H9 (cell line): ENCODE data around the gene YIPF6. TPM values are rescaled to one million over a fixed set of nuclear protein-coding genes. Genes with fewer than 3 reads are reported as not detected.

Experiments used
- DNase-seq: peaks from one replicate; pipeline ENCODE4 v3.0.0-alpha.2; 2017
- H2AFZ ChIP-seq: one replicate; pipeline ENCODE4 v1.6.1; 2013; ENCODE audit warnings: mild to moderate bottlenecking, low read length, control low read depth, moderate library complexity
- H2AK5ac ChIP-seq: 2 replicates; pipeline ENCODE4 v1.6.1; 2013; ENCODE audit warnings: low read length, control low read depth, mixed read lengths; ENCODE audit not compliant: insufficient read length
- H2BK120ac ChIP-seq: one replicate; pipeline ENCODE4 v1.6.1; 2013; ENCODE audit warnings: low read depth, mild to moderate bottlenecking, low read length, control low read depth, inconsistent platforms; ENCODE audit not compliant: poor library complexity, severe bottlenecking
- H2BK12ac ChIP-seq: 2 replicates; pipeline ENCODE4 v1.6.1; 2013; ENCODE audit warnings: low read length, control low read depth, mixed read lengths, low read depth; ENCODE audit not compliant: insufficient read length
- H2BK15ac ChIP-seq: 2 replicates; pipeline ENCODE4 v1.6.1; 2013; ENCODE audit warnings: low read depth, low read length, control low read depth
- H2BK20ac ChIP-seq: one replicate; pipeline ENCODE4 v1.6.1; 2013; ENCODE audit warnings: low read depth, mild to moderate bottlenecking, low read length, control low read depth, inconsistent platforms; ENCODE audit not compliant: poor library complexity, severe bottlenecking
- H2BK5ac ChIP-seq: 2 replicates; pipeline ENCODE4 v1.6.1; 2013; ENCODE audit warnings: low read length, control low read depth, mixed read lengths; ENCODE audit not compliant: insufficient read length
- H3K14ac ChIP-seq: 2 replicates; pipeline ENCODE4 v1.6.1; 2013; ENCODE audit warnings: low read length, control low read depth; ENCODE audit not compliant: insufficient read depth
- H3K18ac ChIP-seq: 2 replicates; pipeline ENCODE4 v1.6.1; 2013; ENCODE audit warnings: low read depth, mild to moderate bottlenecking, mixed read lengths, low read length, control low read depth; ENCODE audit not compliant: insufficient read length
- H3K23ac ChIP-seq: 2 replicates; pipeline ENCODE4 v1.6.1; 2013; ENCODE audit warnings: low read length, control low read depth, mixed read lengths, low read depth; ENCODE audit not compliant: insufficient read length
- H3K23me2 ChIP-seq: 2 replicates; pipeline ENCODE4 v1.6.1; 2013; ENCODE audit warnings: low read depth, mild to moderate bottlenecking, mixed read lengths, low read length, control low read depth; ENCODE audit not compliant: insufficient read length, poor library complexity, severe bottlenecking
- H3K27ac ChIP-seq: 2 replicates; pipeline ENCODE4 v1.5.1; 2013; ENCODE audit warnings: low read length, control low read depth, mixed read lengths, low read depth; ENCODE audit not compliant: insufficient read length
- H3K27me3 ChIP-seq: 2 replicates; pipeline ENCODE4 v1.6.1; 2013; ENCODE audit warnings: low read length, control low read depth, inconsistent platforms; ENCODE audit not compliant: insufficient read depth
- H3K4ac ChIP-seq: 2 replicates; pipeline ENCODE4 v1.6.1; 2013; ENCODE audit warnings: low read depth, mild to moderate bottlenecking, control low read depth, inconsistent platforms, low read length, moderate library complexity
- H3K4me1 ChIP-seq: 2 replicates; pipeline ENCODE4 v1.6.1; 2013; ENCODE audit warnings: low read length, control low read depth, inconsistent platforms; ENCODE audit not compliant: insufficient read depth
- H3K4me2 ChIP-seq: 2 replicates; pipeline ENCODE4 v1.6.1; 2013; ENCODE audit warnings: low read length, control low read depth, mixed read lengths; ENCODE audit not compliant: insufficient read length, insufficient read depth
- H3K56ac ChIP-seq: 2 replicates; pipeline ENCODE4 v1.6.1; 2013; ENCODE audit warnings: low read depth, mild to moderate bottlenecking, mixed read lengths, low read length, control low read depth; ENCODE audit not compliant: insufficient read length
- H3K79me1 ChIP-seq: 2 replicates; pipeline ENCODE4 v1.6.1; 2013; ENCODE audit warnings: low read depth, mild to moderate bottlenecking, moderate library complexity, low read length, control low read depth, inconsistent platforms; ENCODE audit not compliant: insufficient read depth, poor library complexity, severe bottlenecking
- H3K79me2 ChIP-seq: 2 replicates; pipeline ENCODE4 v1.6.1; 2013; ENCODE audit warnings: low read length, control low read depth, inconsistent platforms; ENCODE audit not compliant: insufficient read depth
- H3K9ac ChIP-seq: 2 replicates; pipeline ENCODE4 v1.6.1; 2013; ENCODE audit warnings: low read length, control low read depth, mixed read lengths; ENCODE audit not compliant: insufficient read length; ENCODE audit errors: extremely low read depth
- H3K9me3 ChIP-seq: one replicate; pipeline ENCODE4 v1.6.1; 2013; ENCODE audit warnings: low read depth, low read length, inconsistent platforms; ENCODE audit not compliant: control insufficient read depth
- H3T11ph ChIP-seq: one replicate; pipeline ENCODE4 v1.6.1; 2013; ENCODE audit warnings: mild to moderate bottlenecking, low read length, control low read depth, inconsistent platforms
- H4K20me1 ChIP-seq: one replicate; pipeline ENCODE4 v1.6.1; 2013; ENCODE audit not compliant: control insufficient read depth, insufficient read length, insufficient read depth
- H4K5ac ChIP-seq: 2 replicates; pipeline ENCODE4 v1.6.1; 2013; ENCODE audit warnings: low read depth, mild to moderate bottlenecking, mixed read lengths, low read length, control low read depth; ENCODE audit not compliant: insufficient read length
- H4K8ac ChIP-seq: replicated peaks from 2 replicates; pipeline ENCODE4 v1.6.1; 2013; ENCODE audit warnings: low read length, control low read depth, mixed read lengths, low read depth; ENCODE audit not compliant: insufficient read length
- H4K91ac ChIP-seq: 2 replicates; pipeline ENCODE4 v1.6.1; 2013; ENCODE audit warnings: low read depth, mild to moderate bottlenecking, moderate library complexity, mixed read lengths, low read length, control low read depth; ENCODE audit not compliant: insufficient read length
- H3K27ac Mint-ChIP-seq, 3 experiments: 2 replicates in 2 of 3; 3 replicates in 1 of 3; pipeline ENCODE4 v1.8.0; 2020 to 2021; ENCODE audit warnings: mixed read lengths in 3 of 3, mild to moderate bottlenecking in 1 of 3, moderate library complexity in 1 of 3
- H3K27me3 Mint-ChIP-seq: 2 replicates; pipeline ENCODE4 v1.8.0; 2021; ENCODE audit warnings: low read depth, mild to moderate bottlenecking, moderate library complexity, mixed read lengths
- H3K36me3 Mint-ChIP-seq, 3 experiments: 2 replicates in 2 of 3; 3 replicates in 1 of 3; pipeline ENCODE4 v1.8.0; 2020 to 2021; ENCODE audit warnings: low read depth in 3 of 3, mixed read lengths in 3 of 3; ENCODE audit not compliant: insufficient read depth in 1 of 3
- H3K4me1 Mint-ChIP-seq, 2 experiments: 2 replicates each; pipeline ENCODE4 v1.8.0; 2020; ENCODE audit warnings: mixed read lengths in 2 of 2
- H3K4me3 Mint-ChIP-seq, 2 experiments: 2 replicates in 1 of 2; 3 replicates in 1 of 2; pipeline ENCODE4 v1.8.0; 2020 to 2021; ENCODE audit warnings: mild to moderate bottlenecking in 2 of 2, mixed read lengths in 2 of 2, moderate library complexity in 1 of 2
- H3K9me3 Mint-ChIP-seq, 2 experiments: 2 replicates in 1 of 2; 3 replicates in 1 of 2; pipeline ENCODE4 v1.8.0; 2020; ENCODE audit warnings: mild to moderate bottlenecking in 2 of 2, mixed read lengths in 2 of 2, moderate library complexity in 1 of 2
- CTCF ChIP-seq: fragments of 200-600 bp; sonication (generic); conservative IDR thresholded peaks from 3 replicates; pipeline ENCODE4 v1.8.0; 2021; ENCODE audit warnings: antibody characterized with exemption, mild to moderate bottlenecking
- WGBS: extraction: QIAGEN DNeasy Blood & Tissue Kit; methylation state at CpG from one replicate; pipeline ENCODE4 v1.1.7; 2013; ENCODE audit warnings: missing lambda C conversion rate, low lambda C conversion rate, mixed read lengths; ENCODE audit not compliant: insufficient read length; ENCODE audit errors: extremely low coverage; 5-methylcytosine and 5-hydroxymethylcytosine counted together
- total RNA-seq: library from RNA; stranded (reverse); gene quantifications from 2 replicates; pipeline ENCODE4 v1.2.1, GENCODE V29; 2021

Gene YIPF6
- total RNA-seq, 1 experiment from 2014 or later: 31.8 TPM

GRCh38 chrX:68487924-68488323 lies 10.9 kb upstream of the YIPF6 start:
- peaks cover 35% of the 10 kb centered on the region for H3K9me3 ChIP-seq

More at GRCh38 chrX:68487924-68488323, 10.9 kb upstream of the YIPF6 start:
- H4K5ac ChIP-seq: no peak overlapping the region
- H3K27ac ChIP-seq: no peak overlapping the region
- no peak for TF ChIP-seq CTCF
- H2AK5ac ChIP-seq: no peak overlapping the region
- H3K56ac ChIP-seq: no peak overlapping the region
- Mint-ChIP-seq H3K4me1 (0 out of 4 replicates have a peak, but pooled peaks cover 0 to 3% of the 10 kb centered on the region in 2 experiments), H3K27ac (no peak overlapping the region), H3K27me3 (peaks cover 2% of the 10 kb centered on the region; the same call in 1 of the 2 replicates), H3K9me3 (peaks cover 43 to 57% of the 10 kb centered on the region in 2 experiments), H3K4me3 (no peak overlapping the region), H3K36me3 (no peaks in the 10 kb centered on the region; a peak in 1 of 7 replicates)
- H3K79me1 ChIP-seq: no peaks in the 10 kb centered on the region
- no peak overlapping the region for H2BK120ac ChIP-seq
- H2BK12ac ChIP-seq: no peak overlapping the region
- H3K27me3 ChIP-seq: no peaks in the 10 kb centered on the region
- no peak overlapping the region for H3K9ac ChIP-seq
- H3K4me2 ChIP-seq: no peak overlapping the region
- no CpG with 5 or more reads among the region's 1 CpG for WGBS
- H4K8ac ChIP-seq: no peak overlapping the region
- no peak overlapping the region for H4K91ac ChIP-seq
- no peak overlapping the region for H2AFZ ChIP-seq
- no peaks in the 10 kb centered on the region for H3K79me2 ChIP-seq
- H2BK5ac ChIP-seq: no peak overlapping the region
- no peak overlapping the region for H3K18ac ChIP-seq
- no peak overlapping the region for H2BK15ac ChIP-seq
- no peaks in the 10 kb centered on the region for H3K4me1 ChIP-seq
- no peak overlapping the region for H3T11ph ChIP-seq
- no peak overlapping the region for H3K23ac ChIP-seq
- H3K14ac ChIP-seq: no peak overlapping the region
- DNase-seq: no peak
- H4K20me1 ChIP-seq: no peaks in the 10 kb centered on the region
- H3K4ac ChIP-seq: no peak overlapping the region
- no peak overlapping the region for H2BK20ac ChIP-seq
- no peaks in the 10 kb centered on the region for H3K23me2 ChIP-seq
